Uterus (tissue), 2 donors: Measurements from ENCODE around the gene AP1S3.

ENCODE experiments used
- CTCF ChIP-seq, 4 experiments: fragments of 200-600 bp in 2 of 4; fragments of 450-650 bp in 2 of 4; sonication (generic) in 2 of 4; IDR thresholded peaks; one replicate each; pipeline ENCODE4 v1.5.1; 2016 to 2019; ENCODE audit warnings: antibody characterized with exemption in 4 of 4, mild to moderate bottlenecking in 2 of 4, moderate library complexity in 1 of 4
- POLR2A ChIP-seq, 2 donors: fragments of 450-650 bp; IDR thresholded peaks; one replicate each; pipeline ENCODE4 v1.6.1; 2016; ENCODE audit warnings: antibody characterized with exemption in 2 of 2, mild to moderate bottlenecking in 1 of 2, moderate library complexity in 1 of 2

GRCh38 chr2:223788826-223789225 is 48.6 kb downstream of the AP1S3 start:
- TF ChIP-seq CTCF (IDR thresholded peaks at IDR 0.05) (no peak), POLR2A (IDR thresholded peaks at IDR 0.05) (no peak)
